DLD1 (cell line): ENCODE results near the gene CUL1.

Experiments used
- in situ Hi-C: cut with HindIII; loops from 2 replicates; pipeline ENCODE4 v1.10.0; 2017; ENCODE audit warnings: low sequenced_read_pairs

CUL1 gene

DNA sequence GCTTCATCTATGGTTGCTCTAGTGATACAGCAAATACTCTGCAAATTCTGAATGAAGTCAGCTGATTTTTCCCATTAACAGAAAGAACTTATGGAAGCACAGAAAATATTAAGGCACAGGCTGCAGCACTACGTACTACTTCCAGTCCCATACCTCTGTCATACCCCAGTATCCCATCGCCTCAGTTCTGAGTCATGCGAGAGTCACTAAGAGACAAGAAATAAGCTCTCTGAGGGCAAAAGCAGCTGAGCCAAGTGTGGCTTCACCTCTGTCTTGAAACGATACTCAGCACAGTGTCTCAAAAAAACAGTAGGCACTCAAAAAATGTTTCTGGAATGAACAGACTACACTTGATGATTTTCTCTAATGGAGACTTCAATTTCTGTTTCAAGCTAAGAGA lies 137.2 kb downstream of the CUL1 start:
- in situ Hi-C loops = no loop called here

GRCh38 chr7:148838905-148839304 lies 140.2 kb downstream of the CUL1 start:
- in situ Hi-C loops = no loop called here

- in situ Hi-C loops = no loop called here
These were observed 149.4 kb downstream of the CUL1 start for GRCh38 chr7:148847815-148848734.

DNA sequence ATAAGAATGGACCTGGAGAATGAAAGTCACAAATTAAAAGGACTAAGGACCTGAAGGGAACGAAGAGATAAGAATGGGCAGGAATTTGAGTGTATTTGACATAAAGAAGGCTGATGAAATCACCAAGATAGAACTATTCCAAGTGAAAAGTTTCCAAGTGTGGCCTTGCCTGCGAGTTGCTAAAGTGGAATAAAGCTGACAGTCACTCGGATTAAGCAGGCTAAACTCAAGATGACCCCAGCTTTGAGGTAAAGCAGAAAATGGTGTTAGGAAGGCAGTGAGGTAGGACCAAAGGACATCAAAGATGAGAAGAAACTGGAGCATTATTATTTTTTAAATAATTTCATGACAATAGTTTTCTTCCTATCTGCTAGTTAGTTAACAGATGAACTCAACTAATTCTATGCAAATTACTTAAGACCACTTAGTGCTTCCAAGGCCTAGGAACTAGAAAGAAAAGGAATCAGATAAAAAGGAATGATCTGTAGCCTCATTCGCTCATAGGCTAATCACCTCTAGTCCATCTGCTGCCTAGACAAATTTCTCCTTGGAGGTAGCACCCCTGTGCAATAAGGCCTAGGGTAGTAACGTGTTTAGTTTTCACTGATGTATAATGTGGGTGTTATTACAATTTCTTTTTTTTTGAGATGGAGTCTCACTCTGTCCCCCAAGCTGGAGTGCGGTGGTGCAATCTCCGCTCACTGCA lies 150.8 kb downstream of the CUL1 start:
- in situ Hi-C loops = no loop called here

GRCh38 chr7:148850564-148850963 lies 151.9 kb downstream of the CUL1 start:
- in situ Hi-C loops = no loop called here
